K562 (cell line): ENCODE results near the gene TRNP1. TPM values are rescaled to one million over a fixed set of nuclear protein-coding genes. Genes with fewer than 3 reads are reported as not detected.

Experiments used
- ATAC-seq: fragments of 200-7000 bp; cut with Tn5 transposase; 3 replicates; pipeline ENCODE4 v1.9.1; 2020; ENCODE audit warnings: moderate library complexity
- BruUV-seq: library from RNA; stranded (reverse); fragments of 400-500 nt; replicated peaks from 2 replicates; lab custom pipeline; 2021; lab: Mats Ljungman, UMichigan
- CTCF ChIA-PET: fragments of 300-600 bp; formaldehyde crosslinking; extraction: SDS; loops from one replicate; lab custom pipeline; 2021; ENCODE audit warnings: low intra/inter-chr PET ratio; lab: Yijun Ruan, JAX
- POLR2A ChIA-PET: fragments of 300-600, 350-650 bp; sonication (Branson Sonifier 250); formaldehyde crosslinking; extraction: SDS; loops from one replicate; lab custom pipeline; 2021; ENCODE audit warnings: antibody characterized with exemption, inconsistent platforms; lab: Yijun Ruan, JAX
- DNase-seq, 4 experiments: peaks; one replicate each; pipeline versions ENCODE4 v3.0.0 to v3.0.0-alpha.2; 2011 to 2018; ENCODE audit warnings: low spot score in 3 of 4, mixed read lengths in 3 of 4; ENCODE audit errors: extremely low read depth in 1 of 4
- FAIRE-seq: peaks from 2 replicates; lab custom pipeline; 2011; peaks lifted over from hg19 to GRCh38; lab: Jason Lieb, UNC
- H2AFZ ChIP-seq: 2 replicates; pipeline ENCODE4 v1.6.0; 2011; ENCODE audit warnings: low read depth, low read length, control low read depth, inconsistent platforms
- H3K27ac ChIP-seq: fragments of 200-600 bp; 3 replicates; pipeline ENCODE4 v1.8.0; 2011; ENCODE audit warnings: low read depth, mild to moderate bottlenecking, control low read depth, inconsistent platforms, low read length, moderate library complexity, mixed read lengths; ENCODE audit errors: extremely low read depth
- H3K27me3 ChIP-seq, 2 experiments: fragments of 300-600 bp in 1 of 2; 2 replicates in 1 of 2; 3 replicates in 1 of 2; pipeline versions ENCODE4 v1.6.0 to v1.8.0; 2011; ENCODE audit warnings: inconsistent platforms in 2 of 2, low read length in 2 of 2, mild to moderate bottlenecking in 1 of 2, mixed read lengths in 1 of 2, moderate library complexity in 1 of 2; ENCODE audit not compliant: control insufficient read depth in 2 of 2, insufficient read depth in 2 of 2
- H3K36me3 ChIP-seq: fragments of 300-600 bp; 3 replicates; pipeline ENCODE4 v1.8.0; 2011; ENCODE audit warnings: mild to moderate bottlenecking, low read length, inconsistent platforms; ENCODE audit not compliant: control insufficient read depth, insufficient read depth
- H3K4me1 ChIP-seq, 2 experiments: fragments of 200-600 bp in 1 of 2; replicated peaks in 1 of 2; 2 replicates in 1 of 2; 3 replicates in 1 of 2; pipeline versions ENCODE4 v1.5.1 to v1.8.0; 2011; ENCODE audit warnings: inconsistent platforms in 2 of 2, low read length in 2 of 2, mild to moderate bottlenecking in 1 of 2, mixed read lengths in 1 of 2, moderate library complexity in 1 of 2; ENCODE audit not compliant: control insufficient read depth in 2 of 2, insufficient read depth in 2 of 2
- H3K4me2 ChIP-seq: 2 replicates; pipeline ENCODE4 v1.6.1; 2011; ENCODE audit warnings: low read length, control low read depth, inconsistent platforms, mixed read lengths; ENCODE audit not compliant: insufficient read depth
- H3K4me3 ChIP-seq: fragments of 200-600 bp; sonication (generic), shearing (Covaris generic); 2 replicates; pipeline ENCODE4 v1.5.1; 2016; ENCODE audit warnings: control low read depth, inconsistent platforms
- H3K79me2 ChIP-seq: fragments of 200-600 bp; 3 replicates; pipeline ENCODE4 v1.8.0; 2011; ENCODE audit warnings: low read length, inconsistent platforms; ENCODE audit not compliant: control insufficient read depth, insufficient read depth
- H3K9ac ChIP-seq, 2 experiments: 2 replicates each; pipeline versions ENCODE4 v1.6.0 to v1.6.1; 2011; ENCODE audit warnings: low read depth in 2 of 2, low read length in 2 of 2, control low read depth in 1 of 2, inconsistent platforms in 1 of 2, mild to moderate bottlenecking in 1 of 2, mixed read lengths in 1 of 2; ENCODE audit not compliant: insufficient read depth in 1 of 2
- H3K9me1 ChIP-seq: one replicate; pipeline ENCODE4 v1.6.0; 2011; ENCODE audit warnings: inconsistent platforms, mild to moderate bottlenecking, low read length, moderate library complexity; ENCODE audit not compliant: control insufficient read depth, insufficient read depth
- H3K9me3 ChIP-seq: replicated peaks from 2 replicates; pipeline ENCODE4 v1.5.1; 2011; ENCODE audit warnings: low read depth, low read length, inconsistent platforms; ENCODE audit not compliant: control insufficient read depth, insufficient read depth
- H4K20me1 ChIP-seq: replicated peaks from 2 replicates; pipeline ENCODE4 v1.6.1; 2011; ENCODE audit warnings: low read length, inconsistent platforms, mixed read lengths; ENCODE audit not compliant: control insufficient read depth, insufficient read depth
- CEBPG ChIP-seq, 3 experiments: fragments of 200-800 bp in 1 of 3; sonication (Bioruptor generic) in 1 of 3; sonication (generic) in 1 of 3; formaldehyde crosslinking in 1 of 3; IDR thresholded peaks in 2 of 3; conservative IDR thresholded peaks in 1 of 3; 2 replicates each; pipeline versions ENCODE4 v1.6.1 to v1.8.0; 2016 to 2022; ENCODE audit warnings: missing compliant biosample characterization in 2 of 3, missing genetic modification characterization in 2 of 3, mild to moderate bottlenecking in 1 of 3, missing genetic modification reagents in 1 of 3
- DACH1 ChIP-seq: fragments of 450-650 bp; IDR thresholded peaks from 2 replicates; pipeline ENCODE4 v1.6.1; 2018; ENCODE audit not compliant: partially characterized antibody
- EGR1 ChIP-seq: fragments of 450-650 bp; conservative IDR thresholded peaks from 2 replicates; pipeline ENCODE4 v1.6.1; 2017; ENCODE audit warnings: mild to moderate bottlenecking
- EHMT2 ChIP-seq: fragments of 450-650 bp; IDR thresholded peaks from 2 replicates; pipeline ENCODE4 v1.6.1; 2018; ENCODE audit warnings: antibody characterized with exemption
- JUN ChIP-seq, 2 experiments: sonication (generic) in 1 of 2; formaldehyde crosslinking in 1 of 2; IDR thresholded peaks; 2 replicates each; pipeline versions ENCODE4 v1.6.1 to v1.8.0; 2012 to 2022; ENCODE audit warnings: borderline replicate concordance in 2 of 2, mild to moderate bottlenecking in 2 of 2, improper control_type of control experiment in 1 of 2, low read depth in 1 of 2, low read length in 1 of 2, missing genetic modification reagents in 1 of 2
- KDM1A ChIP-seq, 2 experiments: fragments of 450-650 bp; IDR thresholded peaks; 2 replicates each; pipeline ENCODE4 v1.6.1; 2016; ENCODE audit warnings: mild to moderate bottlenecking in 2 of 2
- SNIP1 ChIP-seq: fragments of 450-650 bp; IDR thresholded peaks from 2 replicates; pipeline ENCODE4 v1.7.1; 2017; ENCODE audit warnings: low read depth, mild to moderate bottlenecking
- ZBTB7A ChIP-seq: IDR thresholded peaks from 2 replicates; pipeline ENCODE4 v1.6.1; 2011; ENCODE audit warnings: low read depth, mild to moderate bottlenecking, low read length, moderate library complexity, borderline replicate concordance; ENCODE audit not compliant: control insufficient read depth
- WGBS: fragments of 100-300 bp; shearing (Covaris generic); methylation state at CpG from one replicate; pipeline ENCODE4 v1.1.6; 2016; ENCODE audit warnings: low coverage, mixed read lengths; ENCODE audit not compliant: insufficient coverage; ENCODE audit errors: missing lambda C conversion rate; 5-methylcytosine and 5-hydroxymethylcytosine counted together
- in situ Hi-C: fragments of 300-500 bp; cut with MboI; formaldehyde crosslinking; loops from 4 replicates; pipeline ENCODE4 v1.15.0; 2018; ENCODE audit warnings: inconsistent platforms, mixed read lengths
- intact Hi-C: fragments of 100-400 bp; cut with micrococcal nuclease; formaldehyde crosslinking; loops from 2 replicates; pipeline ENCODE4 v1.14.2; 2022
- polyA plus RNA-seq, 8 experiments: library from polyadenylated mRNA; depleted of rRNA in 4 of 8; stranded (reverse) in 5 of 8; unstranded in 3 of 8; fragments of >200 nt; fragmentation: Nextera tagmentation in 2 of 8; fragmentation: Illumina TruSeq in 1 of 8; extraction: Ambion mirVana in 2 of 8; extraction: Trizol in 1 of 8; gene quantifications; 2 replicates each; pipeline versions ENCODE4 v1.2.1 to v1.2.3, GENCODE V29; 2011 to 2014; ENCODE audit warnings: inconsistent platforms in 1 of 8, missing spikeins in 1 of 8
- total RNA-seq, 7 experiments: library from RNA; depleted of rRNA in 6 of 7; stranded (reverse); fragments of >200 nt in 6 of 7; fragmentation: Illumina TruSeq in 2 of 7; extraction: Trizol in 2 of 7; gene quantifications; 2 replicates each; pipeline versions ENCODE4 v1.2.1 to v1.2.3, GENCODE V29; 2011 to 2021; ENCODE audit warnings: low replicate concordance in 1 of 7
- TF ChIP-seq, protein P1 (sequence below): fragments of 250-450 bp; sonication (Bioruptor Pico); IDR thresholded peaks from 2 replicates; pipeline ENCODE4 v1.5.0; 2022; ENCODE audit warnings: mild to moderate bottlenecking
- TF ChIP-seq, protein P2 (sequence below), 2 experiments: IDR thresholded peaks; 2 replicates each; pipeline ENCODE4 v1.6.1; 2011; ENCODE audit warnings: borderline replicate concordance in 1 of 2, control low read depth in 1 of 2, low read depth in 1 of 2, low read length in 1 of 2, mild to moderate bottlenecking in 1 of 2, mixed read lengths in 1 of 2, moderate library complexity in 1 of 2; ENCODE audit not compliant: insufficient read depth in 1 of 2, insufficient read length in 1 of 2, poor library complexity in 1 of 2, severe bottlenecking in 1 of 2; ENCODE audit errors: extremely low read depth in 1 of 2
- TF ChIP-seq, protein P3 (sequence below): sonication (generic); formaldehyde crosslinking; IDR thresholded peaks from 2 replicates; pipeline ENCODE4 v1.8.0; 2022; ENCODE audit warnings: missing genetic modification reagents, mild to moderate bottlenecking, moderate library complexity, borderline replicate concordance
- TF ChIP-seq, protein P4 (sequence below), 3 experiments: IDR thresholded peaks in 2 of 3; conservative IDR thresholded peaks in 1 of 3; 2 replicates each; pipeline ENCODE4 v1.5.1; 2011 to 2012; ENCODE audit warnings: low read length in 3 of 3, mild to moderate bottlenecking in 3 of 3, control low read depth in 2 of 3, improper control_type of control experiment in 1 of 3, inconsistent platforms in 1 of 3, low read depth in 1 of 3, mixed read lengths in 1 of 3, moderate library complexity in 1 of 3; ENCODE audit not compliant: insufficient read depth in 2 of 3

Gene TRNP1
- total and polyA plus RNA-seq, 9 of the 15 experiments (the other 6 are each of a cell fraction or from before 2014, with no cell fraction given): 0.03 to 1.3 (median 0.95) TPM

DNA sequence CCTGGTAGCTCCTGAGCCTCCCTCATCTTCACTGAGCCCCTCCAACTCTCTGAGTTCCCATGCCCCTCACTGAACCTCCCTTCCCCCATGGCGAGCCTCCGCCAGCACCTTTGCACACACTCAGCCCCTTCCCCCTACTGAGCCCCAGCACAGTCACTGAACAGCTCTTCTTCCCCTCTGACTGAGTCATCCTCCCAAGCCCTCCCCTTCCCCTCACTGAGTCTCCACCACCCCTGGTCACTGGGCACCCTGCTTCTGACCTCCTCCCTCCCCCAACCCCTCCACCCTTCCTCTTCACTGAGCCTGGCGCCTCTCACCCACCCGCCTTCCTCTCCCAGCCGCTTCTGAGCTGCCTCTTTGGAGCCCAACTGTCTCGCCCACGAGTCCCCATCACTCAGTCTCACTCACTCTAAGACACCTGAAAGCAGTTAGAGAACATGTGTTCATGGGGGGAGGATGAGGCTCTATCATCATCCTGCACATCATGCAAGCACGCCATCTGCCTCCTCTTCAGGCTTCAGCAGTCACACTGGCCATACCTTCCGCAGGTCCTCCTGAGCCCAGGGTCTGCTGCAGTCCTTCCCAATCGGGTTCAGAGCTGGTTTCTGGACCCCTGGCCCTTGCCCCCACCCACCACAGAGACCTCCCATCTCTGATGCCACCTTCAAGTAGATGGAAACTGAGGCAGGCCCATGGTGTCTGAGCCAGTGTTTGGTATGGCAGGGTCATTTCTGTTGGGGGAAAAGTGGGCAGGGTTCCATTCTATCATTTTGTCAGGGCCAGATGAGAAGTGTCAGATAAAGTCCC, 2.0 kb upstream of the TRNP1 start:
- no peak overlapping the region for H2AFZ ChIP-seq
- intact Hi-C loops: no loop called here
- H3K9me1 ChIP-seq: no peaks in the 10 kb centered on the region
- no peaks in the 10 kb centered on the region; the same call in 1 of the 2 replicates for H4K20me1 ChIP-seq
- no peaks in the 10 kb centered on the region for H3K9me3 ChIP-seq
- ATAC-seq (peak; percentile 43), DNase-seq (peak; percentile 49 to 59 (median 54)), FAIRE-seq (peak; percentile 86)
- 3% methylated on average over 10 of the region's 10 CpGs for WGBS
- CTCF ChIA-PET: no interaction called here
- no peak overlapping the region for H3K4me3 ChIP-seq
- in situ Hi-C loops: no loop called here
- BruUV-seq: no TSS peak
- POLR2A ChIA-PET: no interaction called here
- peak overlapping the region in 1 of 2 experiments; percentile 2; a peak in 1 of 4 replicates for H3K9ac ChIP-seq
- no peak overlapping the region for H3K27ac ChIP-seq
- H3K4me2 ChIP-seq: no peak overlapping the region
- H3K27me3 ChIP-seq: peaks cover 17 to 36% of the 10 kb centered on the region in 2 experiments; a peak in 4 of 5 replicates
- no peaks in the 10 kb centered on the region for H3K79me2 ChIP-seq
- H3K4me1 ChIP-seq: peaks cover 6 to 28% of the 10 kb centered on the region in 2 experiments; a peak in 4 of 5 replicates
- H3K36me3 ChIP-seq: no peaks in the 10 kb centered on the region
- TF ChIP-seq EGR1: peak; percentile 75
- TF ChIP-seq SNIP1: no peak
- TF ChIP-seq ZBTB7A: peak; percentile 62; the same call in 1 of the 2 replicates
- peak; percentile 58 to 63; a peak in 3 of 4 replicates for TF ChIP-seq KDM1A (IDR thresholded peaks at IDR 0.05)
- peak; percentile 50; the same call in 1 of the 2 replicates for TF ChIP-seq EHMT2
- TF ChIP-seq, protein P1, sequence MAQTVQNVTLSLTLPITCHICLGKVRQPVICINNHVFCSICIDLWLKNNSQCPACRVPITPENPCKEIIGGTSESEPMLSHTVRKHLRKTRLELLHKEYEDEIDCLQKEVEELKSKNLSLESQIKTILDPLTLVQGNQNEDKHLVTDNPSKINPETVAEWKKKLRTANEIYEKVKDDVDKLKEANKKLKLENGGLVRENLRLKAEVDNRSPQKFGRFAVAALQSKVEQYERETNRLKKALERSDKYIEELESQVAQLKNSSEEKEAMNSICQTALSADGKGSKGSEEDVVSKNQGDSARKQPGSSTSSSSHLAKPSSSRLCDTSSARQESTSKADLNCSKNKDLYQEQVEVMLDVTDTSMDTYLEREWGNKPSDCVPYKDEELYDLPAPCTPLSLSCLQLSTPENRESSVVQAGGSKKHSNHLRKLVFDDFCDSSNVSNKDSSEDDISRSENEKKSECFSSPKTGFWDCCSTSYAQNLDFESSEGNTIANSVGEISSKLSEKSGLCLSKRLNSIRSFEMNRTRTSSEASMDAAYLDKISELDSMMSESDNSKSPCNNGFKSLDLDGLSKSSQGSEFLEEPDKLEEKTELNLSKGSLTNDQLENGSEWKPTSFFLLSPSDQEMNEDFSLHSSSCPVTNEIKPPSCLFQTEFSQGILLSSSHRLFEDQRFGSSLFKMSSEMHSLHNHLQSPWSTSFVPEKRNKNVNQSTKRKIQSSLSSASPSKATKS (CRISPR knock-in tag): no peak
- no peak for TF ChIP-seq CEBPG (CRISPR knock-in tag; IDR thresholded peaks at IDR 0.05)
- no peak for TF ChIP-seq CEBPG (tag; conservative IDR thresholded peaks at IDR 0.05 in 1 of 2, IDR thresholded peaks at IDR 0.05 in 1 of 2)
- TF ChIP-seq, protein P2, sequence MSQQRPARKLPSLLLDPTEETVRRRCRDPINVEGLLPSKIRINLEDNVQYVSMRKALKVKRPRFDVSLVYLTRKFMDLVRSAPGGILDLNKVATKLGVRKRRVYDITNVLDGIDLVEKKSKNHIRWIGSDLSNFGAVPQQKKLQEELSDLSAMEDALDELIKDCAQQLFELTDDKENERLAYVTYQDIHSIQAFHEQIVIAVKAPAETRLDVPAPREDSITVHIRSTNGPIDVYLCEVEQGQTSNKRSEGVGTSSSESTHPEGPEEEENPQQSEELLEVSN (IDR thresholded peaks at IDR 0.05; ENCODE audit: borderline replicate concordance in 1 of 2, extremely low read depth in 1 of 2, insufficient read depth in 1 of 2, insufficient read length in 1 of 2, low read depth in 1 of 2, low read length in 1 of 2, poor library complexity in 1 of 2, severe bottlenecking in 1 of 2): peak in 1 of 2 experiments; percentile 22
- TF ChIP-seq, protein P3, sequence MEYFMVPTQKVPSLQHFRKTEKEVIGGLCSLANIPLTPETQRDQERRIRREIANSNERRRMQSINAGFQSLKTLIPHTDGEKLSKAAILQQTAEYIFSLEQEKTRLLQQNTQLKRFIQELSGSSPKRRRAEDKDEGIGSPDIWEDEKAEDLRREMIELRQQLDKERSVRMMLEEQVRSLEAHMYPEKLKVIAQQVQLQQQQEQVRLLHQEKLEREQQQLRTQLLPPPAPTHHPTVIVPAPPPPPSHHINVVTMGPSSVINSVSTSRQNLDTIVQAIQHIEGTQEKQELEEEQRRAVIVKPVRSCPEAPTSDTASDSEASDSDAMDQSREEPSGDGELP (CRISPR knock-in tag): peak; percentile 55
- TF ChIP-seq, protein P4, sequence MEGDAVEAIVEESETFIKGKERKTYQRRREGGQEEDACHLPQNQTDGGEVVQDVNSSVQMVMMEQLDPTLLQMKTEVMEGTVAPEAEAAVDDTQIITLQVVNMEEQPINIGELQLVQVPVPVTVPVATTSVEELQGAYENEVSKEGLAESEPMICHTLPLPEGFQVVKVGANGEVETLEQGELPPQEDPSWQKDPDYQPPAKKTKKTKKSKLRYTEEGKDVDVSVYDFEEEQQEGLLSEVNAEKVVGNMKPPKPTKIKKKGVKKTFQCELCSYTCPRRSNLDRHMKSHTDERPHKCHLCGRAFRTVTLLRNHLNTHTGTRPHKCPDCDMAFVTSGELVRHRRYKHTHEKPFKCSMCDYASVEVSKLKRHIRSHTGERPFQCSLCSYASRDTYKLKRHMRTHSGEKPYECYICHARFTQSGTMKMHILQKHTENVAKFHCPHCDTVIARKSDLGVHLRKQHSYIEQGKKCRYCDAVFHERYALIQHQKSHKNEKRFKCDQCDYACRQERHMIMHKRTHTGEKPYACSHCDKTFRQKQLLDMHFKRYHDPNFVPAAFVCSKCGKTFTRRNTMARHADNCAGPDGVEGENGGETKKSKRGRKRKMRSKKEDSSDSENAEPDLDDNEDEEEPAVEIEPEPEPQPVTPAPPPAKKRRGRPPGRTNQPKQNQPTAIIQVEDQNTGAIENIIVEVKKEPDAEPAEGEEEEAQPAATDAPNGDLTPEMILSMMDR (IDR thresholded peaks at IDR 0.05 in 2 of 3, conservative IDR thresholded peaks at IDR 0.05 in 1 of 3; ENCODE audit: insufficient read depth in 2 of 3, low read depth in 1 of 3, low read length in 3 of 3): peak in 1 of 3 experiments; percentile 25; a peak in 1 of 6 replicates
- peak; percentile 18; the same call in 1 of the 2 replicates for TF ChIP-seq JUN (IDR thresholded peaks at IDR 0.05; ENCODE audit: borderline replicate concordance, low read depth, low read length)
- TF ChIP-seq JUN (CRISPR knock-in tag; IDR thresholded peaks at IDR 0.05; ENCODE audit: borderline replicate concordance): no peak
- TF ChIP-seq DACH1: peak; percentile 24
